GM21381 (cell line): ENCODE results near the gene MMP25.

Experiments
- ATAC-seq: cut with Tn5 transposase; IDR thresholded peaks from one replicate; pipeline ENCODE4 v1.9.1; 2021; ENCODE audit warnings: mild to moderate bottlenecking, moderate library complexity; ENCODE audit not compliant: unreplicated experiment

Gene MMP25

DNA sequence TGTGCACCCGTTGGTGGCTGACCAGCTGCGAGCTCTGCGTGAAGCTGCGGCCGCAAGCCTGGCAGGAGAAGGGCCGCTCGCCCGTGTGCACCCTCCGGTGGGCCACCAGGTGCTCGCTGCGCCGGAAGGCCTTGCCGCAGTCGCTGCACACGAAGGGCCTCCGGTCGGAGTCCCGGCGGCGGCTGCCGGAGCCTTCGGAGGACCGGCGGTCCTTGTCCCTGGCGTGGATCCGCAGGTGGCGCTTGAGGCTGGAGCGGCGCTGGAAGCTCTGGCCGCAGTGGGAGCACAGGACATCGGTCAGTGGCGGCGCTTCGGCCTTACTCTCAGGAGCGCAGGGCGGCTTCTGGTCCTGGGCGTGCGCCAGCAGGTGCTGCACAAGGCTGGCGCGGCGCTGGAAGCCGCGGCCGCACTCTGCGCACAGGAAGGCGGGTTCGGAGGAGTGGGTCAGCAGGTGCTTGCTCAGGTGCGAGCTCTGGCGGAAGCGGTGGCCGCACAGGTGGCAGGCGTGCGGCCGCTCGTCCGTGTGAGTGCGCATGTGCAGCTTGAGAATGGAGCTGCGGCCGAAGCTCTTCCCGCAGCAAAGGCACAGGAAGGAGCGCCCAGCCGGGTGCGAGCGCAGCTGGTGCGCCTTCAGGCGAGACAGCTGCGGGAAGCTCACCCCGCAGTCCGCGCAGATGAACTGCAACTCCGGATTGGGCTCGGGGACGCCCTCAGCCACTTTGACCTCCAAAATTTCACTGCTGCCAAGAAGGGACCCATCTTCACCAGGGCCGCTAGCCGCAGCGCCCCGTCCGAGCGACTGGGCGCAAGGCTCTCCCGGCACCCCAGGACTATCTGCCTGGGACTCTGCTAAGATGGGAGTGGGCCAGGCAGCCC, 43.6 kb downstream of the MMP25 start:
- ATAC-seq: no peak

DNA sequence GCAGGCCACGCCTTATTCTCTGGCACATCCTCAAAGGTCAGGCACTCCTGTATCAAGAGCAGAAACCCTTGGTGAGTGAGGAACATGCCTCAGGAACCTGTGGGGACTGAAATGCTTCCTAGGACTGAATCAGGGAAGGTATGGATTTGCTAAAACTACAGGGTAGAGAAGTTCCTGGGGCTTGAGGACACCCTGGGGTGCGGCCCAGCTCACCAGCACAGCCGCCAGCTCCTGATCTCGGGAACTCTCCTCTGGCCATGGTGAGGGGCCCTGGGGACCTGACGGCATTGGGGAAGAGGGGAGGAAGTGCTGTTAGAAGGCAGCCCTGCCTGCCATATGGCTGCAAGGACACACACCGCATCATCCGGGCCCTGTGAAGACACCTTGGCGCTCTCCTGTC, 45.2 kb downstream of the MMP25 start:
- no peak for ATAC-seq

DNA sequence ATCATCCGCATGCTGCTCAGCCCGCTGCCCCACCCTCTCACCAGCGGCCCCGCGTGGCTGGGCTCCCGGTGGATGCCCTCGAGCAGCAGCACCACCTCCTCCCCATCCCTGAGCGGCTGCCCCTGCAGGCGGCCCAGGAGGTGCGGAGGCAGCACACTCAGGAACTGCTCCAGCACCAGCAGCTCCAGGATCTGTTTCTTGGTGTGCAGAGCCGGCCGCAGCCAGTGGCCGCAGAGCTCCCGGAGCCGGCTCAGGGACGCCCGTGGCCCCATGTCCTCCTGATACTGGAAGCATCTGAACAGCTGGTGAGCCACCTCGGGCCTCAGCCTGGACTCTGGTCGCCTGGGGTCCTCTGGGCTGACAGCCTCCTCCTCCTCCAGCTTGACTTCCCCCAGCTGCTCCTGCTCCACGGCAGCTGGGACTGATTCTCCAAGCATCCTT, 46.2 kb downstream of the MMP25 start:
- no peak for ATAC-seq

DNA sequence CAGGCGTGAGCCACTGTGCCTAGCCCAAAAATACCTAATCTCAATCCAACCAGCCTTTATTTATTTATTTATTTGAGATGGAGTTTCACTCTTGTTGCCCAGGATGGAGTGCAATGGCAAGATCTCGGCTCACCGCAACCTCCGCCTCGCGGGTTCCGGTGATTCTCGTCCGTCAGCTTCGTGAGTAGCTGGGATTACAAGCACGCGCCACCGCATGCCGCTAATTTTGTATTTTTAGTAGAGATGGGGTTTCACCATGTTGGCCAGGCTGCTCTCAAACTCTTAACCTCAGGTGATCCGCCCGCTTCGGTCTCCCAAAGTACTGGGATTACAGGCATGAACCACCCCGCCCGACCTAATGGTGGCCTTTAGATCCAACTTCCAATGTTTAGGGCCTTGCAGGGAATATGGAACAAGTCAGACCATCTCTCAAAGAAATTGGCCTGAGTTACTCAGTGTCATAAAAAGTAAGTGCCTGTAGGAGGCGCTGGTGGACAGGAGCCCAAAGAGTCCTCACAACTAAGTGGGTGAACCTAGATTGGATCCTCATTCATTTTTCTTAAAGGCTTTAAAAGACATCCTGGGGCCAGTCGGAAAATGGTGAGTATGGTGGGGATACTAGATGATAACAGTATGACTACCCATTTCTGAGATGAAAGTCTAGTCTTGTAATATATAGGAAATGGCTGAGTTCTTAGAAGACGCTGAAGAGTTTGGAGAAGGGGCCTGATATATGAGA, 48.1 kb downstream of the MMP25 start:
- no peak for ATAC-seq

DNA sequence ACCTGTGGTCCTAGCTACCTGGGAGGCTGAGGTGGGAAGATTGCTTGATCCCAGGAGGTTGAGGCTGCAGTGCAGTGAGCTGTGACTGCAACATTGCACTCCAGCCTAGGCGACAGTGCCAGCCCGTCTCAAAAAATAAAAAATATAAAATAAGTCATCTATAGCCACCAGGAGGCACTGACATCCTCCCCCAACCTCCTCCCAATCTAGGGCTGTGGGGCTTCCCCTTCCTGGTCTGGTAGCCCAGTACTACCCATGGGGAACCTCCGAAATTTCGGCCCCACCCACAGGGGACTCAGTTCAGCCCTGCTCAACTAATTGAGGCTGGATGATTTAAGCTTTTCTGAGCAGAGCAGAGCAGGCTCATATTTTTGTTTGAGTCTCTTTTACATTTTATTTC, 49.5 kb downstream of the MMP25 start:
- ATAC-seq: peak; percentile 56

DNA sequence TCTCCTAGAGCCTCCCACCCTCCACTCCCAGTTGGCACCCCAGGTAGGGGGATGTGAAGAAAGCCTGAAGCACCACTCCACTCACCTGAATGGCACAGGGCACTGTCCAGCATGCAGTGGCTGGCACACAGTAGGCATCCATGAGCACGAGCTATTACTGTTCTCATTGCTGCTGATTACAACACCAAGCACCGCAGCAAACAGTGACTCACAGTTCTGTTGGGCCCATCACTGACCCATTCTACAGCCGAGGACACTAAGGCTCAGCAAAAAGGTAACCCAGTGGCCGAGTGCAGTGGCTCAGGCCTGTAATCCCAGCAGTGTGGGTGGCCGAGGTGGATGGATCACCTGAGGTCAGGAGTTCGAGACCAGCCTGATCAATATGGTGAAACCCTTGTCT, 50.0 kb downstream of the MMP25 start:
- ATAC-seq: no peak

DNA sequence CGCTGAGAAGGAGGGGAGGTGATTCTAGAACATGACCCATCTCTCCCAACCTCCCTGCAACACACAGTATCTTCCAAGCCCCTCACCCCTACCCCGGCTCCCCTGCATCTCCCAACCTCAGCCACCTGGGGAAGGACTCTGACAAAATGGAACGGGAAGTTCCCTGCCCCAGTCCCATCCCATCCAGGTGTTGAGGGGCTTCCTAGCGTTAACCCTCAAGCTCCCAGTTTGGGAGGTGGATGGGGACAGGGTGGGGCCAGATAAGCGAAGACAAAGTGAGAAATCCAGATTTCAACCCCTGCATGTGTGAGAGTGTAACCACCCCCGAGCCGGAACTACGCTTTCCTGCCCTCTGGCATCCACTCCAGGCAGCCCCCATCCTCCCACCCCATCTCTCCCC, 50.9 kb downstream of the MMP25 start:
- no peak for ATAC-seq

DNA sequence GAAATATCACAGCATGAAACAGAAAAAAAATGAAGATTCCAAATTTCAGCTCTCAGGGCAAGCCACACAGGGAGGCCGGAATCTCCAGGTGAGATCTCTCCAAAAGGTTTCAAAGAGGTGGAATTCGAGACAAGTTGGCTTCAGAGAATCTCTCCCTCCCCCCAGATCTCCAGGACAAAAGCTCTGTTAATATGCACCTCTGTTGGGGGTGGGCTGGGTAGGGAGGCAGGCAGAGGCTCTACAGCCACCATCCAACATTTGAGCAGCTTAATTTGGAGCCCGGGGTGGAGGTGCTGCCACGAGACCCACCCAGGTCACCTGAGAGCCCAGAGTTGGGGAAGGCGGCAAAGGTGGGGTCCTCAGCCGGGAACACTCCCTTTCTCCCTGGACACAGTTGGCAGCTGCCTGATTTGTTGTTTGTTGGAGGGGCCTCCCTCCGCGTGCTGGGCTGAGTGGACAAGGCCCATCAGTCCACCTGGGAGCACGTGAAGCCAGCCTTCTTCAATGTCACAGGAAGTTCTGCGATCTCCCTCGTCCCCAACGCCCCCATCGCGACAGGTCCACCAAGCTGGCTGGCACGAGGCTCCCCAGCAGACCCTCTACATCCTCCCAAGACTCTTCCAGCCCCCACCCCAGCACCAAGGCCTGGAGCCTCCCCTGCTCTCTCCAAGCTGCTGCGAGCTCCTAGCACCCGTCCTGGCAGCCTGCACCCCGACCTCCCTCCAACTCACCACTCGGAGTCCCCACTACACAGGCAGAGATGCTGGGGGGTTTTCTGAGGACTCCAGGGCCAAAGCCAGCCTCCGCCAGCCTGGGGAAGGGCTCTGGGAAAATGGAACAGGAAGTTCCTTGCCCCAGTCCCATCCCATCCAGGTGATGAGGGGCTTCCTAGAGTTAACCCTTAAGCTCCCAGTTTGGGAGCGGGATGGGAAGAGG, 52.4 kb downstream of the MMP25 start, which contains the start of gene ZSCAN10:
Gene ZSCAN10 (minus strand): TSS at position 836 of the 936 bp plus-strand sequence. CDS start 6,357 bp downstream, outside the sequence.
- ATAC-seq: no peak

DNA sequence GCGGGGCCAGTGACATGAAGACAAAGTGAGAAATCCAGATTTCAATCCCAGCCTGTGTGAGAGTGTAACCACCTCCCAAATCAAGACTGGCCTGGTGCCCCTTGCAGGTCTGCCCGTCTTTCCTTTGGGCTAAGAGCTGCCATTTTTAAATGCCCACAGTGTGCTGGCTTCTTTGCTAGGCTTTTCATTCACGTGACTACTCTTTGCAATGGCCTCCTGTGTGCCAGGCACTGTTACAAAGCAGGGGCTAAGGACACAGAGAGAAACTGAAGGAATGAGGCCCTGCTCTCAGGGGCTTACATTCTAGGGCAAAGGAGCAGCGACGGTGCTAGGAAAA, 53.0 kb downstream of the MMP25 start:
- ATAC-seq: no peak

DNA sequence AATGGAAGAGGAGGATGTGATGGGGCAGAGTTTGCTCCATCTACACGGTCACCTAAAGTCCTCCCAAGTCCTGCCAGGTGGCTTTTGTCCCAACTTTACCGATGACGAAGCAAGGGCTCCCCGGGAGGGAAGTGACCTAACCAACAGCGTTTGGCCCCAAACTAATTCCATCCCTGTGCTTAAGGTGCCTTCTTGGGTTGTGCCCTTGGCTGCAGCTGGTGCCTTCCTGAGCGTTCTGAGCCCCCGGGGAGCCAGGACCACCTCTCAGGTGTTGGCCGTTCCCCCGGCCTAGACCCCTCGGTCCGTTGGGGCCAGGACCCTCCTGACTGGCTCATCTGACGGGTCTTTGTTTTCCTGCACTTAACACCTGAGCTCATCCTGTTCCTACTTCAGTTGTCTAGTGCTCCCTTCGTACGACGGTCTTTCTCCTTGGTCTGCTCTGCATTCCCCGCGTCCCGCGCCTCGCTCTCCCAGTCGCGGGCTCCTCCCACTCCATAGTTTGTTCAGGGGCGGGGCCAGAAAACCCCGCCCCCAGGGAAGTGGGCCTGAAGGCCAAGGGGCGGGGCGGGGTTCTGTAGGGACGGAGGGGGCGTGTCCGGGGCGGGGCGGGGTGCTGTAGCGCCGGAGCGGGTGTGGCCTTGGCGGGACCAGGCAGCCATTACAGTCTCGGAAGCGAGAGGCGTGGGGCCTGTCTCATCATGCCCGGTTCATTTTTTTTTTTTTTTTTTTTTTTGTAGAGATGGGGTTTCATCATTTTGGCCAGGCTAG, 53.6 kb downstream of the MMP25 start:
- ATAC-seq: peak; percentile 60

DNA sequence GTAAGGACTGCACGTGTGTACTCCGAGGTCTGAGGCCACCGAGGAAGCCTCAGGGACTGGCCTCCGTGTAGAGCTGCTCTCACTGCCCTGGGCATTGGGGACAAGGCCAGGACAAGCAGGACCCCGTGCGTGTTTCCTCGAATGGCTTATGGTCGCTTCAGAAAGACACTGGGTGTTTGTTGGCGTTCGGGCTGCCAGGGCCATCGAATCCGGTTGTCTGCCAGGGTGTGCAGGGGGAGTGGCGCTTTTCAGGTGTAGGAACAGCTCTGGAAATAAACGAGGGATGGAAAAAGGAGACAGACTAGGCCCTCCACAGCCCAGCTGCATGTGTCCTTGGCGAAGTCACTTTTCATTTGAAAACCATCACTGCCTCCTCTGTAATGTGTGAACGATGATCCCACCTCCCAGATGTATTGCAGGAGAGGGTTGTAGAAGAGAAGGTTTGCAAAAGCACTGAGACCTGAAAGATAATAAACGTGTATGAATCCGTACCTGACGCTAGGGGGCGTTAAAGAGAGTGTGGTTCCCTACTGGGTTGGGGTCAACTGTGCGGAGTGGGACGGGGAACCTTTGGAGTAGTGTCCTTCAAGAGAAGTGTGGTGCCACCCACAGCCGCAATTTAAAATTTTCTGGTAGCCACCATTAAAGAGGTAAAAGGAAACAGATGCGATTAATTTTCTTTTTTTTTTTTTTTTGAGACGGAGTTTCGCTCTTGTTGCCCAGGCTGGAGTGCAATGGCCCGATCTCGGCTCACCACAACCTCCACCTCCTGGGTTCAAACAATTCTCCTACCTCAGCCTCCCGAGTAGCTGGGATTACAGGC, 54.9 kb downstream of the MMP25 start:
- ATAC-seq: no peak

DNA sequence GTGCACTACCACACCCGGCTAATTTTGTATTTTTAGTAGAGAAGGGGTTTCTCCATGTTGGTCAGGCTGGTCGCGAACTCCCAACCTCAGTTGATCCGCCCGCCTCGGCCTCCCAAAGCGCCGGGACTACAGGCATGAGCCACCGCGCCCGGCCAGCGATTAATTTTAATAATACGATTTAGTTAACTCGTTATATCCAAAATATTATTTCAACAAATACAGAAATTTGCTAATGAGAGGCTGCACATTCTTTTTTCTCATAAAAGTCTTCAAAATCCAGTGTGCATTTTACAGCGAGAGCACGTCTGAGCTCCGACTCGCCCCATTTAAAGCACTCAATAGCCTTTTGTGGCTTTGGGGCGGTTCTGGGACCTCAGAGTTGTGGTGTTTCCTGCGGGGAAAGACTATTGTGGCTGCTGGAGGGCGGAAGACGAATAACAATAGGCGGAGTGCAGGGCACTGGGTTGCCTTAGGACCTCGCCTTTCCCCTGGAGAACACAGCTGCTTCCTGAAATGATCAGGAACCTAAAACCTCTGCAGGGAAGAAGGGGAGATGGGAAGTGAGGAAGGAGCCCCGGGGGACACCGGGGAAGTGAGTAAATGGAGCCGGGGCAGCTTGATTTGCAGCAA, 55.6 kb downstream of the MMP25 start:
- no peak for ATAC-seq

DNA sequence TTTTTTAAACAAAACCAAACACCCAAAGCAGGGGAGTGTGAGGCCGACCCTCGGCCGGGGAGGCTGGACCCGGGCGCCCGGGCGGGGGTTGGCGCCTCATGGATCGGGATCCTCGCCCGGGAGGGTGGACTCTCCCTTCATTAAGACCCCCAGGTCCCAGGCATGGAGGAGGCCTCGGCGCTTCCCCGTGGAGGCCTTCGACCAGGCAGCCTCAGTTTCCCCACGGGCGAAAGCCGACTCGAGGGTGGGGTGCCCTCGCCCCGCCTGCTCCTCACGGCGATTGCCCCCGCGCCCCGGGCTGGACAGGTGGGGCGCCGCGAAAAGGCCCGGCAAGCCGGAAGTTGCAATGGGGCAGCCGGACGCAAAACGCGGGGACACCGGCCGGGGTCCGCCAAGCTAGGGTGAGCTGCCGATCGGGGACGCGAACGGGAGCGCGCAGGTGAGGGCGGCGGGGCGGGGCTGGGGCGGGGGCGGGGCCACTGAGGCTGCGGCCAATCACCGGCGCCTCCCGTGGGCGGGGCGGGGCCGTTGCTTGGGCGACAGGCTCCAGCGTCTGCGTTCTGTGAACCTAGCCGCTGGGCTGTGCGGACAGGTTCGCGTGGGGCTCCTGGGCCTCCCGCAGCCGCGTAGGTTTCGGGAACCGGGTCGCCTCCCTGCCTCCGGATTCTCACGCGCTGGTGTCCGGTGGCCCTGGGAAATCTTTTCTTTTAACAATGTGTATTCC, 60.0 kb downstream of the MMP25 start:
- ATAC-seq: peak; percentile 80
